ENCODE results near the gene RIC3.

- TF ChIP-seq CTCF (IDR thresholded peaks at IDR 0.05) (peak in 2 of 6 experiments; percentile 16 to 19), POLR2A (IDR thresholded peaks at IDR 0.05) (no peak)
Observed at GRCh38 chr11:8090756-8091155, 78.1 kb downstream of the RIC3 start.
